ENCODE data around the gene MPLKIP. TPM values are rescaled to one million over a fixed set of nuclear protein-coding genes. Genes with fewer than 3 reads are reported as not detected.
"Not testable (repeated sequence)": the region's sequence is repeated elsewhere in the genome, so short reads cannot be mapped to it uniquely, and the experiment has no call there.

The MPLKIP gene
- total RNA-seq, 1 donor from 2014 or later: 32.0 TPM

- no peak overlapping the region for H3K4me3 Mint-ChIP-seq (ENCODE audit: unreplicated experiment)
Measured at GRCh38 chr7:40148671-40149070, 14.2 kb upstream of the MPLKIP start.

GRCh38 chr7:40148247-40148580 lies 13.8 kb upstream of the MPLKIP start:
- H3K4me3 Mint-ChIP-seq (ENCODE audit: unreplicated experiment); DNase-seq (ENCODE audit: low read depth); H3K79me2 ChIP-seq (ENCODE audit: insufficient read depth, low read length); H3K27ac Mint-ChIP-seq (ENCODE audit: unreplicated experiment); H3K4me2 ChIP-seq (ENCODE audit: low read length); H3K36me3 Mint-ChIP-seq (ENCODE audit: low read depth, unreplicated experiment); H3K4me1 ChIP-seq (ENCODE audit: insufficient read depth, low read length); H3K9me3 ChIP-seq (ENCODE audit: insufficient read depth, low read depth, low read length); H4K20me1 ChIP-seq (ENCODE audit: insufficient read depth, low read length); H3K36me3 ChIP-seq (ENCODE audit: insufficient read depth, low read length); H3K4me3 ChIP-seq (ENCODE audit: insufficient read depth, low read depth, low read length); H2AFZ ChIP-seq (ENCODE audit: low read depth, low read length); FAIRE-seq; H3K9ac ChIP-seq (ENCODE audit: low read length); H3K27me3 ChIP-seq (ENCODE audit: insufficient read depth, low read length); H3K27me3 Mint-ChIP-seq (ENCODE audit: low read depth, unreplicated experiment); H3K4me1 Mint-ChIP-seq (ENCODE audit: low read depth, unreplicated experiment); H3K27ac ChIP-seq (ENCODE audit: low read depth, low read length): not testable (repeated sequence)
- peaks cover 18% of the 10 kb centered on the region for H3K9me3 Mint-ChIP-seq (ENCODE audit: unreplicated experiment)

More at GRCh38 chr7:40148671-40149070, 14.2 kb upstream of the MPLKIP start:
- DNase-seq (ENCODE audit: low read depth) (no peak), FAIRE-seq (no peak)
- H3K4me1 Mint-ChIP-seq (ENCODE audit: low read depth, unreplicated experiment): peaks cover 3% of the 10 kb centered on the region
- H3K27me3 Mint-ChIP-seq (ENCODE audit: low read depth, unreplicated experiment): no peaks in the 10 kb centered on the region
- H3K36me3 ChIP-seq (ENCODE audit: insufficient read depth, low read length): no peaks in the 10 kb centered on the region
- TF ChIP-seq CTCF (IDR thresholded peaks at IDR 0.05; ENCODE audit: insufficient read depth, low read depth, low read length) (no peak), EZH2 (IDR thresholded peaks at IDR 0.05; ENCODE audit: insufficient read depth, low read length) (no peak)
- H4K20me1 ChIP-seq (ENCODE audit: insufficient read depth, low read length): no peaks in the 10 kb centered on the region
- H3K9ac ChIP-seq (ENCODE audit: low read length): no peak overlapping the region
- no peak overlapping the region for H3K27ac Mint-ChIP-seq (ENCODE audit: unreplicated experiment)
- H3K9me3 ChIP-seq (ENCODE audit: insufficient read depth, low read depth, low read length): no peaks in the 10 kb centered on the region
- H3K4me2 ChIP-seq (ENCODE audit: low read length): no peak overlapping the region
- H3K4me3 ChIP-seq (ENCODE audit: insufficient read depth, low read depth, low read length): no peak overlapping the region
- H2AFZ ChIP-seq (ENCODE audit: low read depth, low read length): no peak overlapping the region
- H3K36me3 Mint-ChIP-seq (ENCODE audit: low read depth, unreplicated experiment): peaks cover 7% of the 10 kb centered on the region
- no peaks in the 10 kb centered on the region for H3K79me2 ChIP-seq (ENCODE audit: insufficient read depth, low read length)
- no peaks in the 10 kb centered on the region for H3K4me1 ChIP-seq (ENCODE audit: insufficient read depth, low read length)
- no peak overlapping the region for H3K27ac ChIP-seq (ENCODE audit: low read depth, low read length)
- H3K27me3 ChIP-seq (ENCODE audit: insufficient read depth, low read length): no peaks in the 10 kb centered on the region
- peaks cover 18% of the 10 kb centered on the region for H3K9me3 Mint-ChIP-seq (ENCODE audit: unreplicated experiment)

- FAIRE-seq (no peak), DNase-seq (ENCODE audit: low read depth) (peak; percentile 63)
- Mint-ChIP-seq H3K4me1 (ENCODE audit: low read depth, unreplicated experiment) (peaks cover 3% of the 10 kb centered on the region), H3K27me3 (ENCODE audit: low read depth, unreplicated experiment) (no peaks in the 10 kb centered on the region), H3K27ac (ENCODE audit: unreplicated experiment) (peak overlapping the region; percentile 34), H3K36me3 (ENCODE audit: low read depth, unreplicated experiment) (peaks cover 7% of the 10 kb centered on the region), H3K9me3 (ENCODE audit: unreplicated experiment) (peaks cover 18% of the 10 kb centered on the region), H3K4me3 (ENCODE audit: unreplicated experiment) (no peak overlapping the region)
- no peak overlapping the region for H2AFZ ChIP-seq (ENCODE audit: low read depth, low read length)
- TF ChIP-seq EZH2 (IDR thresholded peaks at IDR 0.05; ENCODE audit: insufficient read depth, low read length) (no peak), CTCF (IDR thresholded peaks at IDR 0.05; ENCODE audit: insufficient read depth, low read depth, low read length) (no peak)
- H3K4me1 ChIP-seq (ENCODE audit: insufficient read depth, low read length): no peaks in the 10 kb centered on the region
- no peak overlapping the region for H3K4me3 ChIP-seq (ENCODE audit: insufficient read depth, low read depth, low read length)
- H4K20me1 ChIP-seq (ENCODE audit: insufficient read depth, low read length): no peaks in the 10 kb centered on the region
- no peak overlapping the region for H3K27ac ChIP-seq (ENCODE audit: low read depth, low read length)
- H3K27me3 ChIP-seq (ENCODE audit: insufficient read depth, low read length): no peaks in the 10 kb centered on the region
- no peaks in the 10 kb centered on the region for H3K9me3 ChIP-seq (ENCODE audit: insufficient read depth, low read depth, low read length)
- H3K4me2 ChIP-seq (ENCODE audit: low read length): no peak overlapping the region
- no peaks in the 10 kb centered on the region for H3K79me2 ChIP-seq (ENCODE audit: insufficient read depth, low read length)
- H3K9ac ChIP-seq (ENCODE audit: low read length): no peak overlapping the region
- H3K36me3 ChIP-seq (ENCODE audit: insufficient read depth, low read length): no peaks in the 10 kb centered on the region
Measured at GRCh38 chr7:40147371-40148246, 13.2 kb upstream of the MPLKIP start.

GRCh38 chr7:40145596-40146130 lies 11.2 kb upstream of the MPLKIP start:
- not testable (repeated sequence) for H3K36me3 ChIP-seq (ENCODE audit: insufficient read depth, low read length); H3K36me3 Mint-ChIP-seq (ENCODE audit: low read depth, unreplicated experiment); H3K79me2 ChIP-seq (ENCODE audit: insufficient read depth, low read length); H3K9ac ChIP-seq (ENCODE audit: low read length); H3K9me3 ChIP-seq (ENCODE audit: insufficient read depth, low read depth, low read length); H3K4me3 ChIP-seq (ENCODE audit: insufficient read depth, low read depth, low read length); H3K27me3 ChIP-seq (ENCODE audit: insufficient read depth, low read length); H3K27ac ChIP-seq (ENCODE audit: low read depth, low read length); H3K4me1 Mint-ChIP-seq (ENCODE audit: low read depth, unreplicated experiment); FAIRE-seq; H3K4me2 ChIP-seq (ENCODE audit: low read length); H4K20me1 ChIP-seq (ENCODE audit: insufficient read depth, low read length); H3K27me3 Mint-ChIP-seq (ENCODE audit: low read depth, unreplicated experiment); H3K4me3 Mint-ChIP-seq (ENCODE audit: unreplicated experiment); H3K4me1 ChIP-seq (ENCODE audit: insufficient read depth, low read length); H2AFZ ChIP-seq (ENCODE audit: low read depth, low read length); DNase-seq (ENCODE audit: low read depth); H3K27ac Mint-ChIP-seq (ENCODE audit: unreplicated experiment)
- peaks cover 17% of the 10 kb centered on the region for H3K9me3 Mint-ChIP-seq (ENCODE audit: unreplicated experiment)
